Body of pancreas (tissue), 4 donors: ENCODE measurements around the gene SMIM1. TPM values are rescaled to one million over a fixed set of nuclear protein-coding genes. Genes with fewer than 3 reads are reported as not detected.

Experiments
- ATAC-seq: fragments of 150-250 bp; one replicate; pipeline ENCODE4 v1.9.1; 2016
- DNase-seq, 4 donors: peaks; one replicate each; pipeline ENCODE4 v3.0.0-alpha.2; 2019
- H3K27ac ChIP-seq, 4 donors: fragments of 200-600 bp; sonication (generic); 1 replicate in 3 of 4; 2 replicates in 1 of 4; pipeline versions ENCODE4 v1.5.1 to v1.6.1; 2016 to 2019; ENCODE audit warnings: mild to moderate bottlenecking in 1 of 4, mixed read lengths in 1 of 4, moderate library complexity in 1 of 4
- H3K27me3 ChIP-seq, 2 donors: fragments of 200-600 bp; sonication (generic); one replicate each; pipeline ENCODE4 v1.6.0; 2016; ENCODE audit warnings: mild to moderate bottlenecking in 1 of 2
- H3K36me3 ChIP-seq, 2 donors: fragments of 200-600 bp; sonication (generic); replicated peaks in 1 of 2; 2 replicates each; pipeline ENCODE4 v1.5.1; 2016; ENCODE audit warnings: low read depth in 2 of 2; ENCODE audit not compliant: insufficient read depth in 1 of 2
- H3K4me1 ChIP-seq: fragments of 200-600 bp; sonication (generic); one replicate; pipeline ENCODE4 v1.6.0; 2016
- H3K4me3 ChIP-seq, 2 donors: fragments of 200-600 bp; sonication (generic); 1 replicate in 1 of 2; 2 replicates in 1 of 2; pipeline ENCODE4 v1.5.1; 2016 to 2019
- H3K9me3 ChIP-seq, 3 donors: fragments of 200-600 bp; sonication (generic); 1 replicate in 2 of 3; 2 replicates in 1 of 3; pipeline ENCODE4 v1.5.1; 2016
- CTCF ChIP-seq, 7 experiments: fragments of 450-650 bp in 4 of 7; fragments of 200-600 bp in 3 of 7; sonication (generic) in 3 of 7; IDR thresholded peaks; one replicate each; pipeline ENCODE4 v1.5.1; 2016 to 2019; ENCODE audit warnings: antibody characterized with exemption in 7 of 7
- POLR2A ChIP-seq, 3 donors: fragments of 450-650 bp; IDR thresholded peaks; one replicate each; pipeline ENCODE4 v1.6.1; 2016; ENCODE audit warnings: antibody characterized with exemption in 3 of 3, mild to moderate bottlenecking in 2 of 3
- WGBS, 2 donors: methylation state at CpG; one replicate each; pipeline ENCODE4 v1.1.5; 2017; 5-methylcytosine and 5-hydroxymethylcytosine counted together
- intact Hi-C: fragments of 100-400 bp; cut with DNase I; formaldehyde crosslinking; loops from one replicate; pipeline ENCODE4 v1.15.1; 2023
- total RNA-seq, 2 donors: library from RNA; depleted of rRNA; stranded (reverse); fragments of >200 nt; gene quantifications; one replicate each; pipeline ENCODE4 v1.1.0, GENCODE V29; 2016

Gene SMIM1
- total RNA-seq, 2 donors from 2014 or later: 5.2 TPM; not detected in 1

- intact Hi-C loops: no loop called here
- WGBS, 2 donors: 70 to 71% methylated on average over 21 of the region's 21 CpGs
- TF ChIP-seq CTCF (IDR thresholded peaks at IDR 0.05): no peak
- TF ChIP-seq POLR2A (IDR thresholded peaks at IDR 0.05): no peak
- DNase-seq (no peak), ATAC-seq (no peak)
- Histone ChIP-seq H3K36me3 (no peaks in the 10 kb centered on the region), H3K9me3 (no peaks in the 10 kb centered on the region), H3K27me3 (no peaks in the 10 kb centered on the region), H3K27ac (no peak overlapping the region), H3K4me1 (no peaks in the 10 kb centered on the region), H3K4me3 (no peak overlapping the region)
Observed at GRCh38 chr1:3756394-3756793, 16.2 kb upstream of the SMIM1 start.

GRCh38 chr1:3759164-3759563 lies 13.4 kb upstream of the SMIM1 start:
- Histone ChIP-seq H3K4me3 (no peak overlapping the region), H3K27ac (no peak overlapping the region), H3K9me3 (no peaks in the 10 kb centered on the region), H3K4me1 (no peaks in the 10 kb centered on the region), H3K27me3 (no peaks in the 10 kb centered on the region), H3K36me3 (no peaks in the 10 kb centered on the region)
- intact Hi-C loops: no loop called here
- ATAC-seq (no peak), DNase-seq (no peak)
- TF ChIP-seq POLR2A (IDR thresholded peaks at IDR 0.05) (no peak), CTCF (IDR thresholded peaks at IDR 0.05) (no peak)
- 79 to 80% methylated on average over 6 of the region's 6 CpGs for WGBS, 2 donors

GRCh38 chr1:3759796-3760195 lies 12.8 kb upstream of the SMIM1 start:
- no peak for DNase-seq
- Histone ChIP-seq H3K4me3 (no peak overlapping the region), H3K4me1 (no peaks in the 10 kb centered on the region), H3K9me3 (no peaks in the 10 kb centered on the region), H3K27ac (no peak overlapping the region), H3K27me3 (no peaks in the 10 kb centered on the region), H3K36me3 (no peaks in the 10 kb centered on the region)
- intact Hi-C loops: no loop called here
- TF ChIP-seq CTCF (IDR thresholded peaks at IDR 0.05) (no peak), POLR2A (IDR thresholded peaks at IDR 0.05) (no peak)
- 50 to 64% methylated on average over 6 of the region's 6 CpGs for WGBS, 2 donors
- ATAC-seq: no peak

GRCh38 chr1:3761296-3762010 lies 11.1 kb upstream of the SMIM1 start:
- no peaks in the 10 kb centered on the region for H3K27me3 ChIP-seq
- no peaks in the 10 kb centered on the region for H3K36me3 ChIP-seq
- H3K27ac ChIP-seq: no peak overlapping the region

More at GRCh38 chr1:3761296-3762010, 11.1 kb upstream of the SMIM1 start:
- Histone ChIP-seq H3K4me1 (no peaks in the 10 kb centered on the region), H3K9me3 (no peaks in the 10 kb centered on the region), H3K4me3 (no peak overlapping the region)
- intact Hi-C loops: no loop called here
- no peak for ATAC-seq
- DNase-seq: no peak
- TF ChIP-seq CTCF (IDR thresholded peaks at IDR 0.05): no peak
- no peak for TF ChIP-seq POLR2A (IDR thresholded peaks at IDR 0.05)
- 67 to 75% methylated on average over 14 to 15 of the region's 17 CpGs for WGBS, 2 donors
